Neural progenitor cell (in vitro differentiated cells): ENCODE data around the gene SCYGR1. TPM values are rescaled to one million over a fixed set of nuclear protein-coding genes. Genes with fewer than 3 reads are reported as not detected.

Experiments used
- DNase-seq: peaks from one replicate; pipeline ENCODE4 v3.0.0-alpha.2; 2016; ENCODE audit warnings: low spot score
- H2AFZ ChIP-seq: fragments of 200-600 bp; sonication (generic); replicated peaks from 2 replicates; pipeline ENCODE4 v1.6.1; 2016; ENCODE audit warnings: antibody characterized with exemption
- H3F3A ChIP-seq: fragments of 200-600 bp; sonication (generic); 2 replicates; pipeline ENCODE4 v1.6.1; 2016; ENCODE audit warnings: antibody characterized with exemption, low read depth
- H3K27ac ChIP-seq: fragments of 200-600 bp; sonication (generic); 2 replicates; pipeline ENCODE4 v1.5.1; 2016; ENCODE audit warnings: mild to moderate bottlenecking
- H3K27me3 ChIP-seq: fragments of 200-600 bp; sonication (generic); 2 replicates; pipeline ENCODE4 v1.6.1; 2016; ENCODE audit warnings: mild to moderate bottlenecking, moderate library complexity
- H3K36me3 ChIP-seq: fragments of 200-600 bp; sonication (generic); 2 replicates; pipeline ENCODE4 v1.5.1; 2016
- H3K4me1 ChIP-seq: fragments of 200-600 bp; sonication (generic); 2 replicates; pipeline ENCODE4 v1.6.1; 2016; ENCODE audit warnings: mixed run types
- H3K4me2 ChIP-seq: fragments of 200-600 bp; sonication (generic); 2 replicates; pipeline ENCODE4 v1.6.1; 2016
- H3K4me3 ChIP-seq: fragments of 200-600 bp; sonication (generic); 2 replicates; pipeline ENCODE4 v1.5.1; 2016
- H3K79me2 ChIP-seq: fragments of 200-600 bp; sonication (generic); 2 replicates; pipeline ENCODE4 v1.6.1; 2016; ENCODE audit warnings: low read depth
- H3K9ac ChIP-seq: fragments of 200-600 bp; sonication (generic); 2 replicates; pipeline ENCODE4 v1.6.1; 2016
- H3K9me3 ChIP-seq: fragments of 200-600 bp; sonication (generic); 2 replicates; pipeline ENCODE4 v1.5.1; 2016; ENCODE audit warnings: low read depth
- H4K20me1 ChIP-seq: fragments of 200-600 bp; sonication (generic); 2 replicates; pipeline ENCODE4 v1.6.1; 2016; ENCODE audit warnings: low read depth
- H3K27ac Mint-ChIP-seq: 3 replicates; pipeline ENCODE4 v1.8.0; 2021; ENCODE audit warnings: mixed read lengths
- H3K27me3 Mint-ChIP-seq: 2 replicates; pipeline ENCODE4 v1.8.0; 2022; ENCODE audit warnings: low read depth, mild to moderate bottlenecking, inconsistent platforms, moderate library complexity, mixed read lengths; ENCODE audit not compliant: insufficient read depth
- H3K36me3 Mint-ChIP-seq: 3 replicates; pipeline ENCODE4 v1.8.0; 2021; ENCODE audit warnings: mixed read lengths
- H3K4me1 Mint-ChIP-seq: 3 replicates; pipeline ENCODE4 v1.8.0; 2021; ENCODE audit warnings: mixed read lengths
- H3K4me3 Mint-ChIP-seq: 3 replicates; pipeline ENCODE4 v1.8.0; 2021; ENCODE audit warnings: mild to moderate bottlenecking, moderate library complexity, mixed read lengths
- H3K9me3 Mint-ChIP-seq: 3 replicates; pipeline ENCODE4 v1.8.0; 2020; ENCODE audit warnings: mixed read lengths
- EZH2 ChIP-seq: fragments of 200-600 bp; sonication (generic); IDR thresholded peaks from 2 replicates; pipeline ENCODE4 v1.6.1; 2017; ENCODE audit warnings: antibody characterized with exemption, mild to moderate bottlenecking, moderate library complexity
- EZH2phosphoT487 ChIP-seq: fragments of 200-600 bp; sonication (generic); IDR thresholded peaks from 2 replicates; pipeline ENCODE4 v1.6.1; 2017; ENCODE audit warnings: antibody characterized with exemption
- total RNA-seq: library from RNA; depleted of rRNA; stranded (reverse); fragments of >200 nt; gene quantifications from 2 replicates; pipeline ENCODE4 v1.2.3, GENCODE V29; 2015; ENCODE audit warnings: low replicate concordance
- TF ChIP-seq, protein P1 (sequence below): fragments of 200-600 bp; sonication (generic); IDR thresholded peaks from 2 replicates; pipeline ENCODE4 v1.5.1; 2017; ENCODE audit warnings: antibody characterized with exemption, mild to moderate bottlenecking

SCYGR1 gene
- total RNA-seq, 1 donor from 2014 or later: not detected

DNA sequence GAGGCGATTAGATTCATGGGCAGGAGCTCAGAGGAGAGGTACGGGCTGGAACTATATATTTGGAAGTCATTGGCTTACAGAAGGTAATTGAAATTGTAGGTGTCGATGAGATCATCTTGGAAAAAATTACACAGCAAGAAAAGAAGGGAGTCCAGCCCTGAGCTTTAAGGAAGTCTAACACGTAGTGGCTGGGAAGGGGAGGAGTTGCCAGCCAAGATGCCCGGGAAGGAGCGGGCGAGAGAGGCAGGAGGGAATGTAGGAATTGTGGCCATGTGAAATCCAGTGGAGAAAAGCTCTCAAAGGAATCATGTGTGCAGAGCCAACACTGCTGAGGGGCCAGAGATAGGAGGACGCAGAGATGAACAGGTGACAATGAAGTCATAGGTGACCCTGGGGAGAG is 25.6 kb upstream of the SCYGR1 start:
- no peak overlapping the region for H3K27ac Mint-ChIP-seq
- H3K4me1 ChIP-seq: no peaks in the 10 kb centered on the region
- no peak overlapping the region for H3K27ac ChIP-seq
- no peak overlapping the region for H3K4me3 ChIP-seq
- no peak overlapping the region for H3K4me2 ChIP-seq
- no peaks in the 10 kb centered on the region for H3F3A ChIP-seq
- no peaks in the 10 kb centered on the region for H3K79me2 ChIP-seq
- H3K36me3 Mint-ChIP-seq: no peaks in the 10 kb centered on the region
- peaks cover 3% of the 10 kb centered on the region for H3K4me1 Mint-ChIP-seq
- no peaks in the 10 kb centered on the region for H3K9me3 Mint-ChIP-seq
- no peak overlapping the region for H3K4me3 Mint-ChIP-seq
- H3K27me3 Mint-ChIP-seq: peaks cover 5% of the 10 kb centered on the region
- no peak overlapping the region for H3K9ac ChIP-seq
- no peak overlapping the region for H2AFZ ChIP-seq
- TF ChIP-seq EZH2: no peak
- TF ChIP-seq, protein P1, sequence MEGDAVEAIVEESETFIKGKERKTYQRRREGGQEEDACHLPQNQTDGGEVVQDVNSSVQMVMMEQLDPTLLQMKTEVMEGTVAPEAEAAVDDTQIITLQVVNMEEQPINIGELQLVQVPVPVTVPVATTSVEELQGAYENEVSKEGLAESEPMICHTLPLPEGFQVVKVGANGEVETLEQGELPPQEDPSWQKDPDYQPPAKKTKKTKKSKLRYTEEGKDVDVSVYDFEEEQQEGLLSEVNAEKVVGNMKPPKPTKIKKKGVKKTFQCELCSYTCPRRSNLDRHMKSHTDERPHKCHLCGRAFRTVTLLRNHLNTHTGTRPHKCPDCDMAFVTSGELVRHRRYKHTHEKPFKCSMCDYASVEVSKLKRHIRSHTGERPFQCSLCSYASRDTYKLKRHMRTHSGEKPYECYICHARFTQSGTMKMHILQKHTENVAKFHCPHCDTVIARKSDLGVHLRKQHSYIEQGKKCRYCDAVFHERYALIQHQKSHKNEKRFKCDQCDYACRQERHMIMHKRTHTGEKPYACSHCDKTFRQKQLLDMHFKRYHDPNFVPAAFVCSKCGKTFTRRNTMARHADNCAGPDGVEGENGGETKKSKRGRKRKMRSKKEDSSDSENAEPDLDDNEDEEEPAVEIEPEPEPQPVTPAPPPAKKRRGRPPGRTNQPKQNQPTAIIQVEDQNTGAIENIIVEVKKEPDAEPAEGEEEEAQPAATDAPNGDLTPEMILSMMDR: no peak
- TF ChIP-seq EZH2phosphoT487: no peak
- no peaks in the 10 kb centered on the region for H3K27me3 ChIP-seq
- DNase-seq: no peak
- H3K36me3 ChIP-seq: no peaks in the 10 kb centered on the region
- no peaks in the 10 kb centered on the region for H3K9me3 ChIP-seq
- no peaks in the 10 kb centered on the region for H4K20me1 ChIP-seq

DNA sequence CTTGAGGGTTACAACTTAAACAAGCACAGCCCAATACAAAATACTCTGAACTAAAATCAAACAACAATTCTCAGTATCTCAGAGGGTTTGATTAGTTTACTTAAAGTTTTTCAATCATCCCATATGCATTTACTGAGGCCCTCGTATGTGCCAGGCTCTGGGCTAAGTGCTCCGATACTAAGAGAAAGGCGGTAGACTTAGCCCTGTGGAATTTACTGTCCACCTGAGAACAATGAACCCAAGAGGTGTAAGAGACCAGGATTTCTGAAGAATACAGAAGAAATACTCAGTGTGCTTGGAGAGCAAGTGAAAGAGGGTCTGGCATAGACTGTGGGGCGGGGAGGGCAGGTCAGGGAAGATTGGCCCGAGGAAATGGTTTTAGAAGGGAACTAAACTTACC is 25.1 kb upstream of the SCYGR1 start:
- H3K4me1 ChIP-seq: no peaks in the 10 kb centered on the region
- Mint-ChIP-seq H3K27me3 (peaks cover 5% of the 10 kb centered on the region), H3K4me3 (no peak overlapping the region), H3K27ac (no peak overlapping the region), H3K36me3 (no peaks in the 10 kb centered on the region), H3K9me3 (no peaks in the 10 kb centered on the region), H3K4me1 (peaks cover 3% of the 10 kb centered on the region)
- no peak overlapping the region for H3K4me2 ChIP-seq
- H3K4me3 ChIP-seq: no peak overlapping the region
- no peak overlapping the region for H3K9ac ChIP-seq
- H3K36me3 ChIP-seq: no peaks in the 10 kb centered on the region
- no peak for TF ChIP-seq EZH2phosphoT487
- TF ChIP-seq, protein P1: no peak
- TF ChIP-seq EZH2: no peak
- no peak overlapping the region for H3K27ac ChIP-seq
- no peaks in the 10 kb centered on the region for H4K20me1 ChIP-seq
- no peak for DNase-seq
- H3K79me2 ChIP-seq: no peaks in the 10 kb centered on the region
- no peaks in the 10 kb centered on the region for H3K27me3 ChIP-seq
- no peak overlapping the region for H2AFZ ChIP-seq
- no peaks in the 10 kb centered on the region for H3F3A ChIP-seq
- no peaks in the 10 kb centered on the region for H3K9me3 ChIP-seq

- Mint-ChIP-seq H3K4me1 (peaks cover 3% of the 10 kb centered on the region), H3K4me3 (no peak overlapping the region), H3K27ac (no peak overlapping the region), H3K27me3 (peaks cover 5% of the 10 kb centered on the region), H3K9me3 (no peaks in the 10 kb centered on the region), H3K36me3 (no peaks in the 10 kb centered on the region)
- no peak for TF ChIP-seq EZH2phosphoT487
- TF ChIP-seq EZH2: no peak
- TF ChIP-seq, protein P1: no peak
- no peak overlapping the region for H3K27ac ChIP-seq
- no peaks in the 10 kb centered on the region for H3K36me3 ChIP-seq
- no peaks in the 10 kb centered on the region for H3K4me1 ChIP-seq
- no peak for DNase-seq
- no peaks in the 10 kb centered on the region for H3K27me3 ChIP-seq
- no peak overlapping the region for H2AFZ ChIP-seq
- H3K9me3 ChIP-seq: no peaks in the 10 kb centered on the region
- no peak overlapping the region for H3K4me2 ChIP-seq
- H3K9ac ChIP-seq: no peak overlapping the region
- H3K79me2 ChIP-seq: no peaks in the 10 kb centered on the region
- H3F3A ChIP-seq: no peaks in the 10 kb centered on the region
- no peak overlapping the region for H3K4me3 ChIP-seq
- H4K20me1 ChIP-seq: no peaks in the 10 kb centered on the region
These were observed 24.2 kb upstream of the SCYGR1 start for GRCh38 chr2:227411990-227412350.
